HEK293 (cell line): ENCODE results near the gene TTC7B.

Experiments
- CTCF ChIA-PET: fragments of 350-600 bp; formaldehyde crosslinking; extraction: SDS; loops from one replicate; lab custom pipeline; 2021; ENCODE audit warnings: antibody characterized with exemption; lab: Yijun Ruan, JAX
- POLR2A ChIA-PET: fragments of 300-600 bp; formaldehyde crosslinking; extraction: SDS; loops from one replicate; lab custom pipeline; 2020; ENCODE audit warnings: antibody characterized with exemption, inconsistent platforms; lab: Yijun Ruan, JAX
- H3K27ac ChIP-seq: fragments of 200-500 bp; sonication (Bioruptor generic); 2 replicates; pipeline ENCODE4 v1.5.1; 2014; ENCODE audit warnings: low read depth, low read length, control low read depth, inconsistent platforms; ENCODE audit errors: extremely low read depth
- H3K36me3 ChIP-seq, 2 experiments: fragments of 200-500 bp in 1 of 2; sonication (Bioruptor generic) in 1 of 2; 1 replicate in 1 of 2; 2 replicates in 1 of 2; pipeline ENCODE4 v1.5.1; 2014 to 2017; ENCODE audit warnings: inconsistent platforms in 2 of 2, low read length in 2 of 2; ENCODE audit not compliant: control insufficient read depth in 2 of 2, insufficient read depth in 1 of 2
- H3K4me1 ChIP-seq: fragments of 200-500 bp; sonication (Bioruptor generic); 2 replicates; pipeline ENCODE4 v1.5.1; 2014; ENCODE audit warnings: mild to moderate bottlenecking, low read length, inconsistent platforms; ENCODE audit not compliant: control insufficient read depth, insufficient read depth
- H3K4me3 ChIP-seq: 2 replicates; pipeline ENCODE4 v1.5.1; 2011; ENCODE audit warnings: low read depth, mild to moderate bottlenecking, control low read depth, low read length, moderate library complexity
- H3K9me3 ChIP-seq: fragments of 200-500 bp; sonication (Bioruptor generic); 2 replicates; pipeline ENCODE4 v1.5.1; 2014; ENCODE audit warnings: low read depth, low read length, inconsistent platforms; ENCODE audit not compliant: control insufficient read depth, insufficient read depth
- ATF2 ChIP-seq: fragments of 450-650 bp; formaldehyde crosslinking; IDR thresholded peaks from 2 replicates; pipeline ENCODE4 v1.5.1; 2016; ENCODE audit warnings: missing biosample characterization, missing genetic modification characterization, low read depth
- BCL11B ChIP-seq: fragments of 450-650 bp; formaldehyde crosslinking; IDR thresholded peaks from 2 replicates; pipeline ENCODE4 v1.5.1; 2016; ENCODE audit warnings: low read depth, missing biosample characterization, missing genetic modification characterization
- ELK4 ChIP-seq: IDR thresholded peaks from 2 replicates; pipeline ENCODE4 v1.6.1; 2011; ENCODE audit warnings: mild to moderate bottlenecking, low read depth, low read length, borderline replicate concordance
- FEZF1 ChIP-seq: fragments of 450-650 bp; formaldehyde crosslinking; IDR thresholded peaks from 2 replicates; pipeline ENCODE4 v1.5.1; 2016; ENCODE audit warnings: missing biosample characterization, missing genetic modification characterization
- GFI1B ChIP-seq: fragments of 450-650 bp; formaldehyde crosslinking; IDR thresholded peaks from 2 replicates; pipeline ENCODE4 v1.5.1; 2016; ENCODE audit warnings: missing biosample characterization, missing genetic modification characterization
- IKZF3 ChIP-seq: fragments of 450-650 bp; IDR thresholded peaks from 2 replicates; pipeline ENCODE4 v1.5.0; 2018; ENCODE audit warnings: missing biosample characterization, mild to moderate bottlenecking, missing genetic modification characterization, moderate library complexity
- TRIM28 ChIP-seq: IDR thresholded peaks from 2 replicates; pipeline ENCODE4 v1.6.1; 2011; ENCODE audit warnings: low read length, control low read depth, borderline replicate concordance
- YY2 ChIP-seq: fragments of 450-650 bp; formaldehyde crosslinking; IDR thresholded peaks from 2 replicates; pipeline ENCODE4 v1.5.1; 2016; ENCODE audit warnings: missing biosample characterization, missing genetic modification characterization
- ZFP41 ChIP-seq: fragments of 450-650 bp; formaldehyde crosslinking; IDR thresholded peaks from 2 replicates; pipeline ENCODE4 v1.5.1; 2016; ENCODE audit warnings: missing biosample characterization, missing genetic modification characterization, borderline replicate concordance
- ZNF146 ChIP-seq: fragments of 450-650 bp; formaldehyde crosslinking; IDR thresholded peaks from 2 replicates; pipeline ENCODE4 v1.5.1; 2016; ENCODE audit warnings: missing biosample characterization, missing genetic modification characterization
- ZNF202 ChIP-seq: fragments of 450-650 bp; formaldehyde crosslinking; IDR thresholded peaks from 2 replicates; pipeline ENCODE4 v1.5.1; 2016; ENCODE audit warnings: missing biosample characterization, missing genetic modification characterization, borderline replicate concordance
- ZNF362 ChIP-seq: fragments of 450-650 bp; formaldehyde crosslinking; IDR thresholded peaks from 2 replicates; pipeline ENCODE4 v1.5.1; 2016; ENCODE audit warnings: missing biosample characterization, missing genetic modification characterization
- ZNF366 ChIP-seq: fragments of 450-650 bp; formaldehyde crosslinking; conservative IDR thresholded peaks from 2 replicates; pipeline ENCODE4 v1.5.1; 2016; ENCODE audit warnings: missing biosample characterization, missing genetic modification characterization
- ZNF391 ChIP-seq: fragments of 450-650 bp; formaldehyde crosslinking; IDR thresholded peaks from 2 replicates; pipeline ENCODE4 v1.5.1; 2016; ENCODE audit warnings: low read depth, missing biosample characterization, missing genetic modification characterization, borderline replicate concordance
- ZNF510 ChIP-seq: fragments of 450-650 bp; formaldehyde crosslinking; IDR thresholded peaks from 2 replicates; pipeline ENCODE4 v1.5.1; 2018; ENCODE audit warnings: mild to moderate bottlenecking, missing genetic modification characterization, missing biosample characterization; ENCODE audit not compliant: insufficient replicate concordance
- ZNF555 ChIP-seq: fragments of 450-650 bp; formaldehyde crosslinking; conservative IDR thresholded peaks from 2 replicates; pipeline ENCODE4 v1.5.1; 2017; ENCODE audit warnings: missing biosample characterization, mild to moderate bottlenecking, missing genetic modification characterization, inconsistent platforms
- ZNF621 ChIP-seq: fragments of 450-650 bp; formaldehyde crosslinking; IDR thresholded peaks from 2 replicates; pipeline ENCODE4 v1.5.1; 2017; ENCODE audit warnings: missing biosample characterization, missing genetic modification characterization
- ZNF624 ChIP-seq: fragments of 450-650 bp; formaldehyde crosslinking; IDR thresholded peaks from 2 replicates; pipeline ENCODE4 v1.5.1; 2017; ENCODE audit warnings: missing biosample characterization, missing genetic modification characterization
- ZNF707 ChIP-seq: fragments of 450-650 bp; formaldehyde crosslinking; IDR thresholded peaks from 2 replicates; pipeline ENCODE4 v1.5.1; 2016; ENCODE audit warnings: missing biosample characterization, missing genetic modification characterization
- ZNF830 ChIP-seq: fragments of 450-650 bp; IDR thresholded peaks from 2 replicates; pipeline ENCODE4 v1.5.0; 2018; ENCODE audit warnings: missing biosample characterization, missing genetic modification characterization, low read depth, mild to moderate bottlenecking, moderate library complexity
- TF ChIP-seq, protein P1 (sequence below): fragments of 450-650 bp; formaldehyde crosslinking; optimal IDR thresholded peaks from 2 replicates; pipeline ENCODE3; 2016; ENCODE audit warnings: missing biosample characterization, mild to moderate bottlenecking, missing genetic modification characterization
- TF ChIP-seq, protein P2 (sequence below): fragments of 450-650 bp; formaldehyde crosslinking; IDR thresholded peaks from 2 replicates; pipeline ENCODE4 v1.5.1; 2016; ENCODE audit warnings: missing biosample characterization, missing genetic modification characterization
- TF ChIP-seq, protein P3 (sequence below): fragments of 450-650 bp; formaldehyde crosslinking; IDR thresholded peaks from 2 replicates; pipeline ENCODE4 v1.5.1; 2016; ENCODE audit warnings: missing biosample characterization, missing genetic modification characterization, borderline replicate concordance
- TF ChIP-seq, protein P4 (sequence below): fragments of 450-650 bp; formaldehyde crosslinking; IDR thresholded peaks from 2 replicates; pipeline ENCODE4 v1.5.1; 2016; ENCODE audit warnings: missing biosample characterization, missing genetic modification characterization, borderline replicate concordance

The TTC7B gene

GRCh38 chr14:90782892-90783291 lies 33.3 kb downstream of the TTC7B start:
- ChIA-PET CTCF (interaction anchor here (0.7 to 5.3 kb wide), 3 partner anchors 7 to 829 kb away, joined by 3 to 25 read pairs (median 6); no protein-coding TSS in a partner anchor), POLR2A (no interaction called here)
- TF ChIP-seq ZNF555 (tag by site-specific recombination) (no peak), GFI1B (tag by site-specific recombination) (no peak), ZNF830 (tag by site-specific recombination) (no peak), ZNF202 (tag by site-specific recombination) (no peak), ELK4 (no peak), ZNF391 (tag by site-specific recombination) (no peak), ZNF146 (tag by site-specific recombination) (no peak), ZNF707 (tag by site-specific recombination) (no peak), TRIM28 (no peak)
- TF ChIP-seq, protein P1, sequence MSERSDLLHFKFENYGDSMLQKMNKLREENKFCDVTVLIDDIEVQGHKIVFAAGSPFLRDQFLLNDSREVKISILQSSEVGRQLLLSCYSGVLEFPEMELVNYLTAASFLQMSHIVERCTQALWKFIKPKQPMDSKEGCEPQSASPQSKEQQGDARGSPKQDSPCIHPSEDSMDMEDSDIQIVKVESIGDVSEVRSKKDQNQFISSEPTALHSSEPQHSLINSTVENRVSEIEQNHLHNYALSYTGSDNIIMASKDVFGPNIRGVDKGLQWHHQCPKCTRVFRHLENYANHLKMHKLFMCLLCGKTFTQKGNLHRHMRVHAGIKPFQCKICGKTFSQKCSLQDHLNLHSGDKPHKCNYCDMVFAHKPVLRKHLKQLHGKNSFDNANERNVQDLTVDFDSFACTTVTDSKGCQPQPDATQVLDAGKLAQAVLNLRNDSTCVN, result no peak
- TF ChIP-seq, protein P2, sequence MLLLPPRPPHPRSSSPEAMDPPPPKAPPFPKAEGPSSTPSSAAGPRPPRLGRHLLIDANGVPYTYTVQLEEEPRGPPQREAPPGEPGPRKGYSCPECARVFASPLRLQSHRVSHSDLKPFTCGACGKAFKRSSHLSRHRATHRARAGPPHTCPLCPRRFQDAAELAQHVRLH (tag by site-specific recombination), result no peak
- TF ChIP-seq, protein P3, sequence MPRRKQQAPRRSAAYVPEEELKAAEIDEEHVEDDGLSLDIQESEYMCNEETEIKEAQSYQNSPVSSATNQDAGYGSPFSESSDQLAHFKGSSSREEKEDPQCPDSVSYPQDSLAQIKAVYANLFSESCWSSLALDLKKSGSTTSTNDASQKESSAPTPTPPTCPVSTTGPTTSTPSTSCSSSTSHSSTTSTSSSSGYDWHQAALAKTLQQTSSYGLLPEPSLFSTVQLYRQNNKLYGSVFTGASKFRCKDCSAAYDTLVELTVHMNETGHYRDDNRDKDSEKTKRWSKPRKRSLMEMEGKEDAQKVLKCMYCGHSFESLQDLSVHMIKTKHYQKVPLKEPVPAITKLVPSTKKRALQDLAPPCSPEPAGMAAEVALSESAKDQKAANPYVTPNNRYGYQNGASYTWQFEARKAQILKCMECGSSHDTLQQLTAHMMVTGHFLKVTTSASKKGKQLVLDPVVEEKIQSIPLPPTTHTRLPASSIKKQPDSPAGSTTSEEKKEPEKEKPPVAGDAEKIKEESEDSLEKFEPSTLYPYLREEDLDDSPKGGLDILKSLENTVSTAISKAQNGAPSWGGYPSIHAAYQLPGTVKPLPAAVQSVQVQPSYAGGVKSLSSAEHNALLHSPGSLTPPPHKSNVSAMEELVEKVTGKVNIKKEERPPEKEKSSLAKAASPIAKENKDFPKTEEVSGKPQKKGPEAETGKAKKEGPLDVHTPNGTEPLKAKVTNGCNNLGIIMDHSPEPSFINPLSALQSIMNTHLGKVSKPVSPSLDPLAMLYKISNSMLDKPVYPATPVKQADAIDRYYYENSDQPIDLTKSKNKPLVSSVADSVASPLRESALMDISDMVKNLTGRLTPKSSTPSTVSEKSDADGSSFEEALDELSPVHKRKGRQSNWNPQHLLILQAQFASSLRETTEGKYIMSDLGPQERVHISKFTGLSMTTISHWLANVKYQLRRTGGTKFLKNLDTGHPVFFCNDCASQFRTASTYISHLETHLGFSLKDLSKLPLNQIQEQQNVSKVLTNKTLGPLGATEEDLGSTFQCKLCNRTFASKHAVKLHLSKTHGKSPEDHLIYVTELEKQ (tag by site-specific recombination), result no peak
- Histone ChIP-seq H3K36me3 (peaks cover 0 to 62% of the 10 kb centered on the region in 2 experiments; a peak in 2 of 3 replicates), H3K4me1 (no peaks in the 10 kb centered on the region), H3K4me3 (no peak overlapping the region), H3K27ac (no peak overlapping the region), H3K9me3 (no peaks in the 10 kb centered on the region)

- CTCF ChIA-PET, result interaction anchor here (1.5 kb wide), 1 partner anchor 24 kb away, joined by 3 read pairs; no protein-coding TSS in a partner anchor
- POLR2A ChIA-PET, result no interaction called here
- no peak for TF ChIP-seq ZNF366 (tag by site-specific recombination)
- TF ChIP-seq BCL11B (tag by site-specific recombination), result no peak
- TF ChIP-seq FEZF1 (tag by site-specific recombination), result no peak
- TF ChIP-seq ZNF621 (tag by site-specific recombination), result no peak
- TF ChIP-seq ATF2 (tag by site-specific recombination), result no peak
- no peak for TF ChIP-seq ZNF362
- TF ChIP-seq IKZF3 (tag by site-specific recombination), result no peak
- no peak for TF ChIP-seq ZNF624
- no peak for TF ChIP-seq ZFP41 (tag by site-specific recombination)
- no peak for TF ChIP-seq YY2 (tag by site-specific recombination)
- TF ChIP-seq, protein P2 (tag by site-specific recombination), result no peak
- no peak for TF ChIP-seq ZNF510 (tag by site-specific recombination)
- TF ChIP-seq, protein P4, sequence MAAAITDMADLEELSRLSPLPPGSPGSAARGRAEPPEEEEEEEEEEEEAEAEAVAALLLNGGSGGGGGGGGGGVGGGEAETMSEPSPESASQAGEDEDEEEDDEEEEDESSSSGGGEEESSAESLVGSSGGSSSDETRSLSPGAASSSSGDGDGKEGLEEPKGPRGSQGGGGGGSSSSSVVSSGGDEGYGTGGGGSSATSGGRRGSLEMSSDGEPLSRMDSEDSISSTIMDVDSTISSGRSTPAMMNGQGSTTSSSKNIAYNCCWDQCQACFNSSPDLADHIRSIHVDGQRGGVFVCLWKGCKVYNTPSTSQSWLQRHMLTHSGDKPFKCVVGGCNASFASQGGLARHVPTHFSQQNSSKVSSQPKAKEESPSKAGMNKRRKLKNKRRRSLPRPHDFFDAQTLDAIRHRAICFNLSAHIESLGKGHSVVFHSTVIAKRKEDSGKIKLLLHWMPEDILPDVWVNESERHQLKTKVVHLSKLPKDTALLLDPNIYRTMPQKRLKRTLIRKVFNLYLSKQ (tag by site-specific recombination), result no peak
- no peak for TF ChIP-seq ZNF202 (tag by site-specific recombination)
These were observed 34.4 kb downstream of the TTC7B start for GRCh38 chr14:90781876-90782275.

More at GRCh38 chr14:90781876-90782275, 34.4 kb downstream of the TTC7B start:
- Histone ChIP-seq H3K4me1 (no peaks in the 10 kb centered on the region), H3K36me3 (peaks cover 0 to 70% of the 10 kb centered on the region in 2 experiments; a peak in 2 of 3 replicates), H3K27ac (no peak overlapping the region), H3K4me3 (no peak overlapping the region), H3K9me3 (no peaks in the 10 kb centered on the region)
